Measurements from ENCODE around the gene TMEM181.

DNA sequence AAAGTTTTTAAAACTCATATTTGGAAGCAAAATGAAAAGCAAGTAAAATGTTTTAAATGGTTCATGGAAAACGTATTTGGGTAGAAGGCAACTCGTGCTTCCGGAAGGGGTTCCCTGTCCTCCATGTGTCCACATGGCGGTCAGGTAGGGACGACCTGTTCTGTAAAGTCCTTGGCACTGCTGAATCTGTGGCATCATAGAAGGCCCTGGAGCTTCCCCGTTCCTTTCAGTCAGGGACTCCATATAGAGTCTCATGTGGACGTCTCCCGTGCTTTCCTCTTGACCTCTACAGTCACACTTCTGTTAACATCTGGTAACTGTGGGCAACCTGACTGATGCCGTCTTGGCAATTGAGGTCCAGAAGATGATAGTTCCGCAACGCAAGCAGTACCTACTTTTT lies 73.2 kb downstream of the TMEM181 start:
- TF ChIP-seq, protein P1, sequence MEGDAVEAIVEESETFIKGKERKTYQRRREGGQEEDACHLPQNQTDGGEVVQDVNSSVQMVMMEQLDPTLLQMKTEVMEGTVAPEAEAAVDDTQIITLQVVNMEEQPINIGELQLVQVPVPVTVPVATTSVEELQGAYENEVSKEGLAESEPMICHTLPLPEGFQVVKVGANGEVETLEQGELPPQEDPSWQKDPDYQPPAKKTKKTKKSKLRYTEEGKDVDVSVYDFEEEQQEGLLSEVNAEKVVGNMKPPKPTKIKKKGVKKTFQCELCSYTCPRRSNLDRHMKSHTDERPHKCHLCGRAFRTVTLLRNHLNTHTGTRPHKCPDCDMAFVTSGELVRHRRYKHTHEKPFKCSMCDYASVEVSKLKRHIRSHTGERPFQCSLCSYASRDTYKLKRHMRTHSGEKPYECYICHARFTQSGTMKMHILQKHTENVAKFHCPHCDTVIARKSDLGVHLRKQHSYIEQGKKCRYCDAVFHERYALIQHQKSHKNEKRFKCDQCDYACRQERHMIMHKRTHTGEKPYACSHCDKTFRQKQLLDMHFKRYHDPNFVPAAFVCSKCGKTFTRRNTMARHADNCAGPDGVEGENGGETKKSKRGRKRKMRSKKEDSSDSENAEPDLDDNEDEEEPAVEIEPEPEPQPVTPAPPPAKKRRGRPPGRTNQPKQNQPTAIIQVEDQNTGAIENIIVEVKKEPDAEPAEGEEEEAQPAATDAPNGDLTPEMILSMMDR (IDR thresholded peaks at IDR 0.05), result no peak
- no peak for TF ChIP-seq EZH2 (IDR thresholded peaks at IDR 0.05)
